ENCODE data around the gene B3GAT2. TPM values are rescaled to one million over a fixed set of nuclear protein-coding genes. Genes with fewer than 3 reads are reported as not detected.

The B3GAT2 gene
- total RNA-seq, 1 experiment from 2014 or later: not detected

DNA sequence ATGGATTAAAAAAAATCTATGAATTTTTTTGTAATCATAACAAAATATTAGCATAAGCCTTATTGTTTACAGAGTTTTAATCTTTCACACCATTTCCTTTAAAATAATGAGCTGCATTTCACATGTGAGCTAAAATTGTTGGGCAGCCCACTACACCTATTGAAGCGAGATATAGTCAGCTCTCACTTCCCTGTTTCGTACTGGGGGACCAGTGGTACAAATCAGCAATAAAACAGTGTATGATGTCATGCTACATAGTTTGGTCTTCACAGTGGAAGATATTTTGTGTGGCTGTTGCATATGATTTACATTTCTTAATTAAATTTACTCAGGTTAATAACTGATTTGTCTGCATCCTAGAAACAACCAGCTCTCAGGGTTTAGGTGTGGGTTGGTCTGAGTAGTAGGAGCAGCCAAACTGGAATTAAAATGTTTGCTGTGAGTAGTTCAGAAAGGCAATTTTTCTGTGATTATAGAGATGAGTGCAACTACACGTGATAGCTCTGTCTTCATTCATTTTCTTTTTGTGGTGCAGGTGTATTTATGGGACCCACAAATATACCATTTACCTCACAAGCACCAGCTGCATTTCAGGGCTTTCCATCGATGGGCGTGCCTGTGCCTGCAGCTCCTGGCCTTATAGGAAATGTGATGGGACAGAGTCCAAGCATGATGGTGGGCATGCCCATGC lies 99.3 kb downstream of the B3GAT2 start:
- H4K20me1 ChIP-seq (ENCODE audit: low read length): no peaks in the 10 kb centered on the region
- ATAC-seq (no peak), DNase-seq (no peak)
- no peak overlapping the region for H3K4me3 ChIP-seq (ENCODE audit: low read length)
- POLR2A ChIA-PET (ENCODE audit: unreplicated experiment): no interaction called here
- no peaks in the 10 kb centered on the region for H3K36me3 ChIP-seq (ENCODE audit: low read depth, low read length)
- H3K27me3 ChIP-seq (ENCODE audit: low read length): no peaks in the 10 kb centered on the region
- no peaks in the 10 kb centered on the region for H3K79me2 ChIP-seq (ENCODE audit: low read length)
- H2AFZ ChIP-seq (ENCODE audit: low read length): no peak overlapping the region
- no peaks in the 10 kb centered on the region for H3K9me2 ChIP-seq (replicated peaks; ENCODE audit: low read length)
- H3F3A ChIP-seq (ENCODE audit: low read length, unreplicated experiment): no peaks in the 10 kb centered on the region
- no TSS peak for BruUV-seq (replicated peaks)
- no peaks in the 10 kb centered on the region for H3K9me3 ChIP-seq (ENCODE audit: low read length)
- no peaks in the 10 kb centered on the region for H3K4me1 ChIP-seq (ENCODE audit: insufficient read depth, low read length)
- no peak overlapping the region for H3K4me2 ChIP-seq (ENCODE audit: low read length)
- CTCF ChIA-PET: no interaction called here
- no peak overlapping the region for H3K27ac ChIP-seq (ENCODE audit: low read length)
- intact Hi-C loops (cut with micrococcal nuclease): no loop called here
- TF ChIP-seq EZH2 (IDR thresholded peaks at IDR 0.05; ENCODE audit: low read length, unreplicated experiment): no peak
- TF ChIP-seq EZH2phosphoT487 (IDR thresholded peaks at IDR 0.05; ENCODE audit: borderline replicate concordance, low read length): no peak
- TF ChIP-seq, protein P1, sequence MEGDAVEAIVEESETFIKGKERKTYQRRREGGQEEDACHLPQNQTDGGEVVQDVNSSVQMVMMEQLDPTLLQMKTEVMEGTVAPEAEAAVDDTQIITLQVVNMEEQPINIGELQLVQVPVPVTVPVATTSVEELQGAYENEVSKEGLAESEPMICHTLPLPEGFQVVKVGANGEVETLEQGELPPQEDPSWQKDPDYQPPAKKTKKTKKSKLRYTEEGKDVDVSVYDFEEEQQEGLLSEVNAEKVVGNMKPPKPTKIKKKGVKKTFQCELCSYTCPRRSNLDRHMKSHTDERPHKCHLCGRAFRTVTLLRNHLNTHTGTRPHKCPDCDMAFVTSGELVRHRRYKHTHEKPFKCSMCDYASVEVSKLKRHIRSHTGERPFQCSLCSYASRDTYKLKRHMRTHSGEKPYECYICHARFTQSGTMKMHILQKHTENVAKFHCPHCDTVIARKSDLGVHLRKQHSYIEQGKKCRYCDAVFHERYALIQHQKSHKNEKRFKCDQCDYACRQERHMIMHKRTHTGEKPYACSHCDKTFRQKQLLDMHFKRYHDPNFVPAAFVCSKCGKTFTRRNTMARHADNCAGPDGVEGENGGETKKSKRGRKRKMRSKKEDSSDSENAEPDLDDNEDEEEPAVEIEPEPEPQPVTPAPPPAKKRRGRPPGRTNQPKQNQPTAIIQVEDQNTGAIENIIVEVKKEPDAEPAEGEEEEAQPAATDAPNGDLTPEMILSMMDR (conservative IDR thresholded peaks at IDR 0.05; ENCODE audit: low read depth, low read length): no peak
- H3K9ac ChIP-seq (ENCODE audit: low read length): no peak overlapping the region

DNA sequence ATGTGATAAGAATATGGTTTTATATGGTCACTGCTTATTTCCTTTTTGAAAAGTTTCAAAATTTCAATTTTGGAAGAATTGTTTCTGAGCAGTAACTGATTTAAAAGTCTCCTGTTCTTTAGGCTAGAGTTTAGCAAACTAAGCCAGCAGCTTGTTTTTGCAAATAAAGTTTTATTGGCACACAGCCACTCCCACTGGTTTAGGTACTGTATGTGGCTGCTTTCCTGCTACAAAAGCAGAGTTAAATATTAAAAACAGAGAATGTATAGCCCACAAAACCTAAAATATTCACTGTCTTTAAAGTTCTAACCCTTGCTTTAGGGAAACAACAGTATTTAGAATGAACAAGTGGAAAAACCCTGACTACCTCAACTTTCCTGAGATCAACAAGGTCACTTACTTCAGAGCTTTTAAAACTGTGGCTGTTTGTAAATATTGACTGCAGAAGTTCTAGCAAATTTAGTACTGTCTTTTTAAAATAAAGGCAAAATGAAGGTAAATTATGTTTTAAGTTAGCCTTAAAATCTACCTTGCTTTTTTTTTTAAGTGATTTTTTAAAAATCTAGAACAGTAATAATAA lies 104.1 kb downstream of the B3GAT2 start:
- ATAC-seq: no peak
- H3K4me3 ChIP-seq (ENCODE audit: low read length): no peak overlapping the region
- no peak overlapping the region for H3K27ac ChIP-seq (ENCODE audit: low read length)
- TF ChIP-seq EZH2 (IDR thresholded peaks at IDR 0.05; ENCODE audit: low read length, unreplicated experiment) (no peak), EZH2phosphoT487 (IDR thresholded peaks at IDR 0.05; ENCODE audit: borderline replicate concordance, low read length) (no peak)
- TF ChIP-seq, protein P1 (conservative IDR thresholded peaks at IDR 0.05; ENCODE audit: low read depth, low read length): no peak
- peaks cover 15% of the 10 kb centered on the region for H3K4me1 ChIP-seq (ENCODE audit: insufficient read depth, low read length)
- intact Hi-C loops (cut with micrococcal nuclease): no loop called here
- no peaks in the 10 kb centered on the region for H3K27me3 ChIP-seq (ENCODE audit: low read length)
- no peak overlapping the region for H3K9ac ChIP-seq (ENCODE audit: low read length)
- H3K9me3 ChIP-seq (ENCODE audit: low read length): no peaks in the 10 kb centered on the region
- ChIA-PET POLR2A (ENCODE audit: unreplicated experiment) (no interaction called here), CTCF (no interaction called here)
- no peak for DNase-seq
- peaks cover 3% of the 10 kb centered on the region; the same call in 1 of the 2 replicates for H3K36me3 ChIP-seq (ENCODE audit: low read depth, low read length)
- no peaks in the 10 kb centered on the region for H4K20me1 ChIP-seq (ENCODE audit: low read length)
- H3F3A ChIP-seq (ENCODE audit: low read length, unreplicated experiment): no peaks in the 10 kb centered on the region
- H3K79me2 ChIP-seq (ENCODE audit: low read length): no peaks in the 10 kb centered on the region
- H3K9me2 ChIP-seq (replicated peaks; ENCODE audit: low read length): no peaks in the 10 kb centered on the region
- no peak overlapping the region for H3K4me2 ChIP-seq (ENCODE audit: low read length)
- H2AFZ ChIP-seq (ENCODE audit: low read length): no peak overlapping the region
- no TSS peak for BruUV-seq (replicated peaks)
